HEK293 (cell line): Measurements from ENCODE around the gene RCC1.

Experiments
- CTCF ChIA-PET: fragments of 350-600 bp; formaldehyde crosslinking; extraction: SDS; loops from one replicate; lab custom pipeline; 2021; ENCODE audit warnings: antibody characterized with exemption; lab: Yijun Ruan, JAX
- POLR2A ChIA-PET: fragments of 300-600 bp; formaldehyde crosslinking; extraction: SDS; loops from one replicate; lab custom pipeline; 2020; ENCODE audit warnings: antibody characterized with exemption, inconsistent platforms; lab: Yijun Ruan, JAX
- H3K27ac ChIP-seq: fragments of 200-500 bp; sonication (Bioruptor generic); 2 replicates; pipeline ENCODE4 v1.5.1; 2014; ENCODE audit warnings: low read depth, low read length, control low read depth, inconsistent platforms; ENCODE audit errors: extremely low read depth
- H3K36me3 ChIP-seq, 2 experiments: fragments of 200-500 bp in 1 of 2; sonication (Bioruptor generic) in 1 of 2; 1 replicate in 1 of 2; 2 replicates in 1 of 2; pipeline ENCODE4 v1.5.1; 2014 to 2017; ENCODE audit warnings: inconsistent platforms in 2 of 2, low read length in 2 of 2; ENCODE audit not compliant: control insufficient read depth in 2 of 2, insufficient read depth in 1 of 2
- H3K4me1 ChIP-seq: fragments of 200-500 bp; sonication (Bioruptor generic); 2 replicates; pipeline ENCODE4 v1.5.1; 2014; ENCODE audit warnings: mild to moderate bottlenecking, low read length, inconsistent platforms; ENCODE audit not compliant: control insufficient read depth, insufficient read depth
- H3K4me3 ChIP-seq: 2 replicates; pipeline ENCODE4 v1.5.1; 2011; ENCODE audit warnings: low read depth, mild to moderate bottlenecking, control low read depth, low read length, moderate library complexity
- H3K9me3 ChIP-seq: fragments of 200-500 bp; sonication (Bioruptor generic); 2 replicates; pipeline ENCODE4 v1.5.1; 2014; ENCODE audit warnings: low read depth, low read length, inconsistent platforms; ENCODE audit not compliant: control insufficient read depth, insufficient read depth
- GLIS2 ChIP-seq: fragments of 450-650 bp; formaldehyde crosslinking; IDR thresholded peaks from 2 replicates; pipeline ENCODE4 v1.5.1; 2016; ENCODE audit warnings: missing biosample characterization, missing genetic modification characterization
- HOXD13 ChIP-seq: sonication (generic); formaldehyde crosslinking; IDR thresholded peaks from 2 replicates; pipeline ENCODE4 v1.8.0; 2022; ENCODE audit warnings: missing genetic modification reagents, borderline replicate concordance
- MYNN ChIP-seq: fragments of 450-650 bp; formaldehyde crosslinking; IDR thresholded peaks from 2 replicates; pipeline ENCODE4 v1.5.1; 2016; ENCODE audit warnings: missing biosample characterization, missing genetic modification characterization, borderline replicate concordance
- PRDM1 ChIP-seq: fragments of 450-650 bp; formaldehyde crosslinking; IDR thresholded peaks from 2 replicates; pipeline ENCODE4; 2016; ENCODE audit warnings: missing biosample characterization, missing genetic modification characterization
- TSHZ1 ChIP-seq: fragments of 450-650 bp; formaldehyde crosslinking; IDR thresholded peaks from 2 replicates; pipeline ENCODE4 v1.5.1; 2016; ENCODE audit warnings: missing biosample characterization, missing genetic modification characterization, borderline replicate concordance
- YY2 ChIP-seq: fragments of 450-650 bp; formaldehyde crosslinking; IDR thresholded peaks from 2 replicates; pipeline ENCODE4 v1.5.1; 2016; ENCODE audit warnings: missing biosample characterization, missing genetic modification characterization
- ZBTB1 ChIP-seq: fragments of 450-650 bp; formaldehyde crosslinking; IDR thresholded peaks from 2 replicates; pipeline ENCODE4 v1.5.1; 2016; ENCODE audit warnings: missing biosample characterization, missing genetic modification characterization
- ZBTB8A ChIP-seq: fragments of 450-650 bp; formaldehyde crosslinking; IDR thresholded peaks from 2 replicates; pipeline ENCODE4 v1.5.1; 2016; ENCODE audit warnings: missing biosample characterization, missing genetic modification characterization
- ZFP41 ChIP-seq: fragments of 450-650 bp; formaldehyde crosslinking; IDR thresholded peaks from 2 replicates; pipeline ENCODE4 v1.5.1; 2016; ENCODE audit warnings: missing biosample characterization, missing genetic modification characterization, borderline replicate concordance
- ZNF140 ChIP-seq: fragments of 450-650 bp; formaldehyde crosslinking; IDR thresholded peaks from 2 replicates; pipeline ENCODE4 v1.5.1; 2016; ENCODE audit warnings: missing biosample characterization, missing genetic modification characterization
- ZNF169 ChIP-seq: fragments of 450-650 bp; formaldehyde crosslinking; IDR thresholded peaks from 2 replicates; pipeline ENCODE4 v1.5.1; 2016; ENCODE audit warnings: missing biosample characterization, missing genetic modification characterization
- ZNF311 ChIP-seq: fragments of 450-650 bp; formaldehyde crosslinking; IDR thresholded peaks from 2 replicates; pipeline ENCODE4 v1.5.1; 2017; ENCODE audit warnings: missing biosample characterization, missing genetic modification characterization, borderline replicate concordance
- ZNF391 ChIP-seq: fragments of 450-650 bp; formaldehyde crosslinking; IDR thresholded peaks from 2 replicates; pipeline ENCODE4 v1.5.1; 2016; ENCODE audit warnings: low read depth, missing biosample characterization, missing genetic modification characterization, borderline replicate concordance
- ZNF394 ChIP-seq: fragments of 450-650 bp; formaldehyde crosslinking; IDR thresholded peaks from 2 replicates; pipeline ENCODE4 v1.5.1; 2016; ENCODE audit warnings: missing biosample characterization, missing genetic modification characterization, mild to moderate bottlenecking, moderate library complexity, borderline replicate concordance
- ZNF530 ChIP-seq: fragments of 450-650 bp; formaldehyde crosslinking; IDR thresholded peaks from 2 replicates; pipeline ENCODE4 v1.5.1; 2016; ENCODE audit warnings: low read depth, missing biosample characterization, missing genetic modification characterization
- TF ChIP-seq, protein P1 (sequence below): fragments of 450-650 bp; formaldehyde crosslinking; IDR thresholded peaks from 2 replicates; pipeline ENCODE4 v1.5.1; 2016; ENCODE audit warnings: missing biosample characterization, missing genetic modification characterization
- TF ChIP-seq, protein P2 (sequence below): fragments of 450-650 bp; formaldehyde crosslinking; IDR thresholded peaks from 2 replicates; pipeline ENCODE4 v1.5.1; 2017; ENCODE audit warnings: missing biosample characterization, missing genetic modification characterization
- TF ChIP-seq, protein P3 (sequence below): fragments of 450-650 bp; formaldehyde crosslinking; IDR thresholded peaks from 2 replicates; pipeline ENCODE4 v1.5.1; 2016; ENCODE audit warnings: missing biosample characterization, missing genetic modification characterization, borderline replicate concordance

Gene RCC1

DNA sequence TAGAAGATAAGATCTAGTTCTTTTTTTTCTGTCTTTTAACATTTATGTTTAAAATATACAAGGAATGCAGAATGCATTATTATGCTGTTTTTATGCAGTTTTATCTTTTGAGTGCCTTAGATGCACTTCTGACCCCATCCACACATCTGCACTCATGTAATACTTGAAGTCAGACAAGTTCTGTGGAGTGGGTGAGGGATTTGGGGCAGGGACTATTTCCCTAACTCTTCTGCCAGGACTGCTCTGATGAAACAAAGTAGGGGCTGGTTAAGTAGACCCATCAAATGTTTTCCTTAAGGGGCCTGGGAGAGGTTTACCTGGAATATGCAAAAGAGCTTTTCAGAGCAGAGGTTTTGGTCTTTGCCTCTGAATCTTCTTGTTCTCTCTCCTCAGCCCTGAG, 58.5 kb downstream of the RCC1 start:
- POLR2A ChIA-PET: interaction anchor here (1.0 to 1.7 kb wide), 2 partner anchors 13 to 18 kb away, joined by 3 to 6 read pairs; no protein-coding TSS in a partner anchor
- TF ChIP-seq, protein P1, sequence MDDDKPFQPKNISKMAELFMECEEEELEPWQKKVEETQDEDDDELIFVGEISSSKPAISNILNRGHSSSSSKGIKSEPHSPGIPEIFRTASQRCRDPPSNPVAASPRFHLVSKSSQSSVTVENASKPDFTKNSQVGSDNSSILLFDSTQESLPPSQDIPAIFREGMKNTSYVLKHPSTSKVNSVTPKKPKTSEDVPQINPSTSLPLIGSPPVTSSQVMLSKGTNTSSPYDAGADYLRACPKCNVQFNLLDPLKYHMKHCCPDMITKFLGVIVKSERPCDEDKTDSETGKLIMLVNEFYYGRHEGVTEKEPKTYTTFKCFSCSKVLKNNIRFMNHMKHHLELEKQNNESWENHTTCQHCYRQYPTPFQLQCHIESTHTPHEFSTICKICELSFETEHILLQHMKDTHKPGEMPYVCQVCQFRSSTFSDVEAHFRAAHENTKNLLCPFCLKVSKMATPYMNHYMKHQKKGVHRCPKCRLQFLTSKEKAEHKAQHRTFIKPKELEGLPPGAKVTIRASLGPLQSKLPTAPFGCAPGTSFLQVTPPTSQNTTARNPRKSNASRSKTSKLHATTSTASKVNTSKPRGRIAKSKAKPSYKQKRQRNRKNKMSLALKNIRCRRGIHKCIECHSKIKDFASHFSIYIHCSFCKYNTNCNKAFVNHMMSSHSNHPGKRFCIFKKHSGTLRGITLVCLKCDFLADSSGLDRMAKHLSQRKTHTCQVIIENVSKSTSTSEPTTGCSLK: no peak
- TF ChIP-seq, protein P2, sequence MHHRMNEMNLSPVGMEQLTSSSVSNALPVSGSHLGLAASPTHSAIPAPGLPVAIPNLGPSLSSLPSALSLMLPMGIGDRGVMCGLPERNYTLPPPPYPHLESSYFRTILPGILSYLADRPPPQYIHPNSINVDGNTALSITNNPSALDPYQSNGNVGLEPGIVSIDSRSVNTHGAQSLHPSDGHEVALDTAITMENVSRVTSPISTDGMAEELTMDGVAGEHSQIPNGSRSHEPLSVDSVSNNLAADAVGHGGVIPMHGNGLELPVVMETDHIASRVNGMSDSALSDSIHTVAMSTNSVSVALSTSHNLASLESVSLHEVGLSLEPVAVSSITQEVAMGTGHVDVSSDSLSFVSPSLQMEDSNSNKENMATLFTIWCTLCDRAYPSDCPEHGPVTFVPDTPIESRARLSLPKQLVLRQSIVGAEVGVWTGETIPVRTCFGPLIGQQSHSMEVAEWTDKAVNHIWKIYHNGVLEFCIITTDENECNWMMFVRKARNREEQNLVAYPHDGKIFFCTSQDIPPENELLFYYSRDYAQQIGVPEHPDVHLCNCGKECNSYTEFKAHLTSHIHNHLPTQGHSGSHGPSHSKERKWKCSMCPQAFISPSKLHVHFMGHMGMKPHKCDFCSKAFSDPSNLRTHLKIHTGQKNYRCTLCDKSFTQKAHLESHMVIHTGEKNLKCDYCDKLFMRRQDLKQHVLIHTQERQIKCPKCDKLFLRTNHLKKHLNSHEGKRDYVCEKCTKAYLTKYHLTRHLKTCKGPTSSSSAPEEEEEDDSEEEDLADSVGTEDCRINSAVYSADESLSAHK (tag by site-specific recombination): no peak
- TF ChIP-seq HOXD13 (CRISPR knock-in tag) (no peak), ZNF394 (tag by site-specific recombination) (no peak), ZNF391 (tag by site-specific recombination) (no peak), YY2 (tag by site-specific recombination) (no peak), ZFP41 (tag by site-specific recombination) (no peak), PRDM1 (no peak), ZNF530 (tag by site-specific recombination) (no peak), ZNF140 (tag by site-specific recombination) (no peak)
- H3K9me3 ChIP-seq: no peaks in the 10 kb centered on the region

GRCh38 chr1:28565040-28565439, 59.2 kb downstream of the RCC1 start:
- Histone ChIP-seq H3K4me1 (no peaks in the 10 kb centered on the region), H3K36me3 (peaks cover 37 to 88% of the 10 kb centered on the region in 2 experiments), H3K27ac (no peak overlapping the region), H3K9me3 (no peaks in the 10 kb centered on the region), H3K4me3 (no peak overlapping the region)
- ChIA-PET POLR2A (interaction anchor here (0.7 to 1.7 kb wide), 3 partner anchors 13 to 304 kb away, joined by 3 to 6 read pairs (median 3); no protein-coding TSS in a partner anchor), CTCF (interaction anchor here (0.6 kb wide), 1 partner anchor 302 kb away, joined by 4 read pairs; no protein-coding TSS in a partner anchor)
- TF ChIP-seq ZBTB1 (tag by site-specific recombination) (no peak), ZBTB8A (tag by site-specific recombination) (no peak), TSHZ1 (tag by site-specific recombination) (no peak), ZNF311 (tag by site-specific recombination) (no peak), MYNN (tag by site-specific recombination) (no peak), HOXD13 (CRISPR knock-in tag) (no peak), ZNF169 (tag by site-specific recombination) (no peak), GLIS2 (tag by site-specific recombination) (no peak)
- TF ChIP-seq, protein P2 (tag by site-specific recombination): no peak
- TF ChIP-seq, protein P3, sequence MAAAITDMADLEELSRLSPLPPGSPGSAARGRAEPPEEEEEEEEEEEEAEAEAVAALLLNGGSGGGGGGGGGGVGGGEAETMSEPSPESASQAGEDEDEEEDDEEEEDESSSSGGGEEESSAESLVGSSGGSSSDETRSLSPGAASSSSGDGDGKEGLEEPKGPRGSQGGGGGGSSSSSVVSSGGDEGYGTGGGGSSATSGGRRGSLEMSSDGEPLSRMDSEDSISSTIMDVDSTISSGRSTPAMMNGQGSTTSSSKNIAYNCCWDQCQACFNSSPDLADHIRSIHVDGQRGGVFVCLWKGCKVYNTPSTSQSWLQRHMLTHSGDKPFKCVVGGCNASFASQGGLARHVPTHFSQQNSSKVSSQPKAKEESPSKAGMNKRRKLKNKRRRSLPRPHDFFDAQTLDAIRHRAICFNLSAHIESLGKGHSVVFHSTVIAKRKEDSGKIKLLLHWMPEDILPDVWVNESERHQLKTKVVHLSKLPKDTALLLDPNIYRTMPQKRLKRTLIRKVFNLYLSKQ (tag by site-specific recombination): no peak

More for the DNA sequence above, 58.5 kb downstream of the RCC1 start:
- Histone ChIP-seq H3K4me3 (no peak overlapping the region), H3K4me1 (no peaks in the 10 kb centered on the region), H3K36me3 (peaks cover 39 to 93% of the 10 kb centered on the region in 2 experiments), H3K27ac (no peak overlapping the region)
- CTCF ChIA-PET: interaction anchor here (0.6 kb wide), 2 partner anchors 20 to 152 kb away, joined by 3 to 6 read pairs; no protein-coding TSS in a partner anchor
